HG03520 (cell line): Measurements from ENCODE around the gene MYO9B.
"Not testable (repeated sequence)": the region's sequence is repeated elsewhere in the genome, so short reads cannot be mapped to it uniquely, and the experiment has no call there.

ENCODE experiments used
- ATAC-seq: cut with Tn5 transposase; IDR thresholded peaks from one replicate; pipeline ENCODE4 v1.9.1; 2021; ENCODE audit warnings: mild to moderate bottlenecking, moderate library complexity; ENCODE audit not compliant: unreplicated experiment

The MYO9B gene

DNA sequence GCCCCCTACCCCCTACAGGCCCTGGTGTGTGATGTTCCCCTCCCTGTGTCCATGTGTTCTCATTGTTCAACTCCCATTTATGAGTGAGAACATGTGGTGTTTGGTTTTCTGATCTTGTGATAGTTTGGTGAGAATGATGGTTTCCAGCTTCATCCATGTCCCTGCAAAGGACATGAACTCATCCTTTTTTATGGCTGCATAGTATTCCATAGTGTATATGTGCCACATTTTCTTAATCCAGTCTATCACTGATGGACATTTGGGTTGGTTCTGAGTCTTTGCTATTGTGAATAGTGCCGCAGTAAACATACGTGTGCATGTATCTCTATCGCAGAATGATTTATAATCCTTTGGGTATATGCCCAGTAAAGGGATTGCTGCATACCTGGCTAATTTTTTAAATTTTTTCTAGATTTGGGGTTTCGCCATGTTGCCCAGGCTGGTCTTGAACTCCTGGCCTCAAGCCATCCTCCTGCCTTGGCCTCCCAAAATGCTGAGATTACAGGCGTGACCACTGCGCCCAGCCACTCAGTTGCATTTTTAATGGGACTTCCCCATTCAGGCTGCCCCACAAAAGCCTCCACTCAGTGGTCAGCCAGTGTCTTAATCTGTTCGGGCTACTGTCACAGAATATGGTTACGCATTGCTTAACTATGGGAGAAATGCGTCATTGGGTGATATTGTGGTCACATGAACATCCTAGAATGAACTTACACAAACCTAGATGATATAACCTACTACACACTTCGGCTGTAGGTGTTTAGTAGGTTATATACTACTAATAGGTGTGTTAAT, 62.7 kb downstream of the MYO9B start:
- ATAC-seq = not testable (repeated sequence)

DNA sequence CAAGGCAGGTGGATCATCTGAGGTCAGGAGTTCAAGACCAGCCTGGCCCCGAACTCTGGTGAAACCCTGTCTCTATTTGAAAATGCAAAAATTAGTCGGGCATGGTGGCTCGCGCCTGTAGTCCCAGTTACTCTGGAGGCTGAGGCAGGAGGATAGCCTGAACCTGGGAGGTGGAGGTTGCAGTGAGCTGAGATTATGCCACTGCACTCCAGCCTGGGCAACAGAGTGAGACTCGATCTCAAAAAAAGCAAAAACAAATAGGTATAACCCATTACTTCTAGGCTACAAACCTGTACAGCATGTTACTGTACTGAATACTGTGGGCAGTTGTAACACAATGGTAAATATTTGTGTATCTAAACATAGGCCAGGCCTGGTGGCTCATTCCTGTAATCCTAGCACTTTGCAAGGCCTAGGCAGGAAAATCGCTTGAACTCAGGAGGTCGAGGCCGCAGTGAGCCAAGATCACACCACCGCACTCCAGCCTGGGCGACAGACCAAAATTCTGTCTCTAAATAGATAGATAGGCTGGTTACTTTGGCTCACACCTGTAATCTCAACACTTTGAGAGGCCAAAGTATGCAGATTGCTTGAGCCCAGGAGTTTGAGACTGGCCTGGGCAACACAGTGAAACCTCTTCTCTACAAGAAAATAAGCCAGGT, 63.5 kb downstream of the MYO9B start:
- no peak for ATAC-seq

DNA sequence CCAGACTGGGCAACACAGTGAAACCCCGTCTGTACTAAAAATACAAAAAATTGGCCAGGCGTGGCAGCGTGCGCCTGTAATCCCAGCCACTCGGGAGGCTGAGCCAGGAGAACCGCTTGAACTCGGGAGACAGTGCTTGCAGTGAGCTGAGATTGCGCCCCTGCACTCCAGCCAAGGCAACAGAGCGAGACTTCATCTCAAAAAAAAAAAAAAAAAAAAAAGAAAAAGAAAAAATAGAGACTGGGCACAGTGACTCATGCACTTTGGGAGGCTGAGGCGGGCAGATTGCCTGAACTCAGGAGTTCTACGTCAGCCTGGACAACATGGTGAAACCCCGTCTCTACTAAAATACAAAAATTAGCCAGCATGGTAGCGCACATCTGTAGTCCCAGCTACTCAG, 69.2 kb downstream of the MYO9B start:
- not testable (repeated sequence) for ATAC-seq

DNA sequence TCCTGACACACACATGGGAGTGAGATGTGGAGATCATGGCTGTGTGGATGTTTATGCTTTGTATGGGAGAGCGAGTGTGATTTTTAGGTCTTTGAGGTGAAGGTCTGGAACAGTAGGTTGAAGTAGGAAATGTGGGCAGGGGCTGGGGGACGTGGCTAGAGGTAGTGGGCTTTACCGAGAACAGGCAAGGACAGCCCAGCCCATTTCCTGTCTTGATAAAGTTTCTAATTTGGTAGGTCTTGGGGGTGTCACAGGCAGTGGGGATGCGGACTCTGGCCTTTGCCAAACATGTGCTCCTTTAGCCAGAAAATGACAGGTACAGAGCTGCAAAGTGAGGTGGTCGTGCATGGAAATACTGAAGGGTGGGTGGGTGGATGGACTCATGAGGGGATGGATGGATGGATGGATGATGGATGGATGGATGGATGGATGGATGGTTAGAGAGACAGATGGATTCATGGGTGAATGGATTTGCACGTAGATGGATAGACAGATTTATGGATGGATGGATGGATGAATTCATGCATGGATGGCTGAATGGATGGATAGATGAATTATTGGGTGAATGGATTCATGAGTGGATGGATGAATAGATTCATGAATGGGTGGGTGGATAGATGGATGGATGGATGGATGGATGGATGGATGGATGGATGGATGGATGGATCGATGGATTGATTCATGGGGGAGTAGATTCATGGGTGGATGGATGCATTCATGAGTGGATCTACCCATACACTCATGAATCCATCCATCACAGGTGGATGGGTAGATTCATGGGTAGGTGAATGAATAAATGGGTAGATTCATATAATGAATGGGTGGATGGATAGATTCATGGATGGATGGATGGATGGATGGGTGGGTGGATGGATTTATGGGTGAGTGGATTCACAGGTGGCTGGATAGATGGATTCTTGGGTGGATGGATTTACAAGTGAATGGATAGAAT, 70.2 kb downstream of the MYO9B start:
- ATAC-seq = no peak

DNA sequence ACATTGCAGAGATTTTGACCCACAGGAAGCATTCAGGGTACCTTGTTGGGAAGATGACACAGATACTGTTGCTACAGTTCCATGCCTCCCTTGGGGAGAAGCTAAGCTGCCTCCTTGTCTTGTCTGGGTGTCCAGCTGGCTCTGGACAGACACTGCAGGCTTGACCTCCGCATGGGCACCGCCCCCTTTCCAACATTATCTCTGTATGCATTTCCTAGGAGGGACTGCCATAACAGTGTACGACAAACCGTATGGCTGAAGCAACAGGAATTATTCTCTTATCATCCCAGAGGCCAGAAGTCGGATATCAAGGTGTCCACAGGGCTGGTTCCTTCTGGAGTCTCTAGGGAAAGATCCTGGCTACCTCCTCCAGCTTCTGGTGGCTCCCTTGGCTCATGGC, 72.6 kb downstream of the MYO9B start:
- no peak for ATAC-seq

DNA sequence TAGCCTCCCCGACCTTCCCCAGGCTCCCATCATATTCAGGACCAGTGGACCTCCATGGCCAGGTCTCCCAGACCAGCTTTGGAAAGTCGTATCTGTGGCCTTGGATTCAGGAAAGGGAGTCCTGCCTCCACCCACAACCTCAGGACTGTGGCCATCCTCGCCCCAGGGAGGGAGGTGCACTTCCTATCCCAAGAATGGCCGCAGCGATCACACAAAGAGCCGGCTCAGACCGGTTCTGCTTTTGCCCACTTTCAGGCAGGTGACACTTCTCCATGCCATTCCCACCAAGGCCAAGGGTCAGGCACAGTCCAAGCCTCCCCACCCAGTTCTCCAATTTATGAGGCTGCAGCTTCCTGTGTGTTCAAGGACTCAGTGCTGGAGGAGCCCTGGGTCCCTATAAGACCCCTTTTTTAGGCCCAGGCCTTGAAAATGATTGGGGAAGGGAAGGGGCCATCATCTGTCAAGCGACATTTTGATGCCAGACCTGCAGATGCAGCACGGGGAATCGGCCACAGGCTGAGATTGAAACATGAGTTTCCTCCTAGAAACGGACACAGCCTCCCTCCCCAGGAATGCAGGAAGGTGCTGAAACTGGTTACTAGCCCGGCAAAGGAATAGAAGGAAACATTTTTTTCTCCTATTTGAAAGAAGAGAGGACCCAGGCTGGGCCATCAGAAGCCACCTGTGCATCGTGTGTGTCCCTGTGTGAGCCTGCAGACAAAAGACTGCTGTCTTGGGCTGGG, 74.0 kb downstream of the MYO9B start:
- no peak for ATAC-seq

DNA sequence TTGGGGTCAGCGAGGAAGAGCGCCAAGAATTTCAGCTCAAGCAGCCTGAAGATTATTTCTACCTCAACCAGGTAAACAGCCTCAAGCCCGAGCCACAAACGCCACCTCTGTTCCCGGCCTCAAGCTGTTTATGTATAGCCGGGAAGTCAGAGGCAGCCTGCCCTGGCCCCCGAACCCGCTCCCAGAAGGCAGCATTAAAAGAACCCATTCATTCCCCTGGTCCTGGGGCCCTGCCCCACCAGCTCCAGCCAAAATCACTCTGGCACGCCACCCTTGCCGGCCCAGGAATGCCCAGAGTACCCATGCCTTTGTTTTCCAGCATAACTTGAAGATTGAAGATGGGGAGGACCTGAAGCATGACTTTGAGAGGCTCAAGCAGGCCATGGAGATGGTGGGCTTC, 78.4 kb downstream of the MYO9B start:
- ATAC-seq = no peak

DNA sequence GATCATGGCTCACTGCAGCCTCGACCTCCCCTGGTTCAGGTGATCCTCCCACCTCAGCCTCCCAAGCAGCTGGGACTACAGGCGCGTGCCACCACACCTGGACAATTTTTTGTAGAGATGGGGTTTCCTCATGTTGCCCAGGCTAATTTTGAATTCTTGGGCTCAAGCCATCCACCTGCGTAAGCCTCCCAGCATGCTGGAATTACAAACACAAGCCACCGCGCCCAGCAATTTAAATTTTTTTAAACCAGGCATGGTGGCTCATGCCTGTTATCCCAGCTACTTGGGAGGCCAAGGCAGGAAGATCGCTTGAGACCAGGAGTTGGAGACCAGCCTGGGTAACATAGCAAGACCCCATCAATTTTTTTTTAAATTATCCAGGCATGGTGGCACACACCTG, 79.7 kb downstream of the MYO9B start:
- ATAC-seq = no peak

DNA sequence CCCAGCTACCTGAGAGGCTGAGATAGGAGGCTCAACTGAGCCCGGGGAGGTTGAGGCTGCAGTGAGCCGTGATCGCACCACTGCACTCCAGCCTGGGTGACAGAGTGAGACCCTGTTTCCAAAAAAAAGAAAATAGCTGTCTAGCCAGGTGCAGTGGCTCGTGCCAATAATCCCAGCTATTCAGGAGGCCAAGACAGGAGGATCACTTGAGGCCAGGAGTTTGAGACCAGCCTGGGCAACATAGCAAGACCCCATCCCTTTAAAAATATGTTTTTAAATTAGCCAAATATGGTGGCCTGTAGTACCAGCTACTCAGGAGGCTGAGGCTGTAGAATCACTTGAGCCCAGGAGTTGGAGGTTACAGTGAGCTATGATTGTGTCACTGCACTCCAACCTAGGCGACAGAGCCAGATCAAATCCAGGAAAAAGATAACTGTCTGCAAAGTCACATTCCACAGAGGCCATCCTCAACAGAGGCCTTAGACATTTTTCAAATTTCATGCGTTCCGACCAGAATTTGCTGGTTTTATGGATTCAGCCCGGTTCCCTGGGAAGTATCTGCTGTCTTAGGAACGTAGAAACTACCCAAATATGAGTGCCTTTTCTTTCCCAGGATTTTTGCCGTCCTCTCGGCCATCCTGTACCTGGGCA, 80.8 kb downstream of the MYO9B start:
- ATAC-seq = no peak

DNA sequence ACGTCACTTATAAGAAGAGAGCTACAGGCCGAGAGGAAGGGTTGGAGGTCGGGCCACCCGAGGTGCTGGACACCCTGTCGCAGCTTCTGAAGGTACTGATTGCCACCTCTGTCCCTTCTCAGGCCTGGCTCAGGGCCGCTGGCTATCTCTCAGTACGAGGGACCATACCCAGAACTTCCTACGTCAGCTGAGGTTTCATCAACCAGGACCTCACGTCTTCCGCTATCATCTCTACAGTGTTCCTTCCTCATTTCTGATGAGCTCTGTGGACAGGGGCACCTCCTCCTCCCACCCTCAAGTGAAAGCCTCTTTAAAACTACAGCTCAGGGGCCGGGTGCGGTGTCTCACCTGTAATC, 81.3 kb downstream of the MYO9B start:
- ATAC-seq = no peak

DNA sequence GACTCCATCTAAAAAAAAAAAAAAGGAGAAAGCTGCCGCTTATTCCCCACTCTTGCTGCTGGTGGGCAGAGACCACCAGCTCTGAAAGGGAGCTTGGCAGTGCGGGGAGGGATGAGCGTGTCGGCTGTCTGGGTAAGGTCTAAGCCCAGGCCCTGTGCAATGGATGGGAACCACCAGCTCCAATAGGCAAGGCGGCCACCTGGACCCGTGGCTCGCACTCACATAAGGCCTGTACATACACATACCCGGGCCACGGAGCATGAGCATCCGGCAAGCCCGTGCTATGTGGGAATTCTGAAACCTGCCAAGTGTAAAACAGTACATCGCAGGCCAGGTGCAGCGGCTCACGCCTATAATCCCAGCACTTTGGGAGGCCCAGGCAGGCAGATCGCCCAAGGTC, 83.0 kb downstream of the MYO9B start:
- no peak for ATAC-seq

DNA sequence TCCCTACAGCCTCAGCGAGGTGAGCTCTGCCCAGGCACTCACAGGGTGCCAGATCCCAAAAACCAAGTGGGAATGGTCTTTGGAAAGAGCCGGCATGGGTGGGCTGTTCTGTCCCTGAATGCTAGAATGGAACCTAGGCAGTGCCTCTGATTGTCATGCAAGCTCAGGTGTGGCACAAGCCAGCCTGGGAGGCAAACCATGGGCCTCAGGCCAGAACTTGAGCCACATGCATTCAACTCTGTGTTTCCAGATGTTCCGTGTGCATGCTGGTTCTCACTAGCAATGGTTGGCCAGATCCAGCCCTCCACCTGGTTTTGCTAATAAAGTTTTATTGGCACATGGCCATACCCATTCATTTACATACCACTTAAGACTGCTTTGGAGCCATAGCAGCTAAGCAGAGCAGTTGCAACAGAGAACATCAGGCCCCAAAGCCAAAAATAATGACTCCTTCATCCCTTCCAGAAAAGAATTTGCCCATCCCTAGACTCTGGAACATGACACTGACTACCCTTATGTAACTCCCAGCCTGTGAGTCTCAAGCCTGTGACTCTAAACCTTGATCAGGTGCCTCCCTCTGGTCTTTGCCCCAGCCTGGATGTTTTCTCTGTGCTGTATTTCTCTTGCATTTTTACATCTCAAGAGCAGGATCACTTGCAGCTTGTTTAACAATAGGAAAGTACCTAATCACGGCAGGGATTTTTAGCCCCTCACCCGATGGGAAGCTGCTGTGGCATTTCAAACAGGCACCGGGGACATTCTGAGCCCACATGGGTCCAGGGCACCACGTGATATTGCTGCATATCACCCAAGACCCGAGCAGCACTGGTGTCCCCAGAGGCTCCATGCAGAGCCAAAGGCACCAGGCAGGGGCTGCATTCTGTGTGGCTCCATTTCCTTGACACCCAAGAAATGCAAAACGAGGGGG, 84.2 kb downstream of the MYO9B start:
- ATAC-seq = no peak

DNA sequence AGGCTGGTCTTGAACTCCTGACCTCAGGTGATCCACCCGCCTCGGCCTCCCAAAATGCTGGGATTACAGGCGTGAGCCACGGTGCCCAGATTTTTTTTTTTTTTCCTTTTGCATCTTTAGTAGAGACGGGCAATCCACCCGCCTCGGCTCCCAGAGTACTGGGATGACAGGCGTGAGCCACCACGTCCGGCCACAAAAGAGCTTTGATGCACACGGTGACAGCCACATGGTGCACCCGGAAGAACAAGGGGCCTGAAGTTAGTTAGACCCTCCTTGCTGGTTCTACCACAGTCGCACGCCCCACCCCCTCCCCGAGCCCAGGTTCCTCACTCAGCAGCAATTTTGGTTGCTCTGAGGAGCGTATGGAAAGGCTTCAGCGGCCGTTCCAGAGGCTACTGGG, 85.3 kb downstream of the MYO9B start:
- ATAC-seq = no peak

DNA sequence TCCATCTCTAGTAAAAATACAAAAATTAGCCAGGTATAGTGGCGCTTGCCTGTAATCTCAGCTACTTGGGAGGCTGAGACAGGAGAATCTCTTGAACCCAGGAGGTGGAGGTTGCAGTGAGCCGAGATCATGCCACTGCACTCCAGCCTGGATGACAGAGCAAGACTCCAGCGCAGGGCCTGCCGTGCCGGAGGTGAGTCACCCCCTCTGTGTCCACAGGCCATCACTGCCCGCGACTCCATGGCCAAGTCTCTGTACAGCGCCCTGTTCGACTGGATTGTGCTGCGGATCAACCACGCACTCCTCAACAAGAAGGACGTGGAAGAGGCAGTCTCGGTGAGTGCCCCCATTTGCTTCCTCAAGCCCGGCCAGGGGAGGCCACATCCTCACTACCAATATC, 86.6 kb downstream of the MYO9B start:
- not testable (repeated sequence) for ATAC-seq

DNA sequence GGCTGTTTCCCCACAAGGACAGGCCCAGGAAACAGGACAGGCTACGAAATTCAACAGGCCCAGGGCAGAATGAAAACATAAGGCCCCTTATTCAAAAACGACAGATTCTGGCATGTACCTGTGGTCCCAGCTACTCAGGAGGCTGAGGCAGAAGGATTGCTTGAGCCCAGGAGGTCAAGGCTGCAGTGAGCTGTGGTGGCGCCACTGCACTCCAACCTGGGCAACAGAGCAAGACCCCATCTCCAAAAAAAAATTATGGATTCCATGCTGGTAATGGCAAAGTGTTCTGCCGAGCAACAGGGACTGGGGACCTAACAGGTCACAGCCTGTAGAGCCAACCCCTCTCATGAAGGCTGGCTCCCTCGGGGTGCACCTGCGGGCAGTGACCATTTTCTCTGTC, 87.0 kb downstream of the MYO9B start:
- ATAC-seq = no peak

DNA sequence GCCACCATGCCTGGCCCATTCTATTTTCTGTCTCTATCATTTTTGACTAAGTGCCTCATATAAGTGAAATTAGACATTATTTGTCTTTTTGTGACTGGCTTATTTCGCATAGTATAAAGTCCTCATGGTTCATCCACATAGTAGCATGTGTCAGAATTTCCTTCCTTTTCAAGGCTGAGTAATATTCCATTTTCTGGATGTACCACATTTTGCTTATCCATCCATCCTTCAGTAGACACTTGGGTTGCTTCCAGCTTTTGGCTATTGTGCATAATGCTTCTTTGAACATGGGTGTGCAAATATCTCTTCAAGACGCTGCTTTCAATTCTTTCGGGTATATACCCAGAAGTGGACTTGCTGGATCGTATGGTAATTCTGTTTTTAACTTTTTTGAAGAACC, 88.1 kb downstream of the MYO9B start:
- no peak for ATAC-seq

DNA sequence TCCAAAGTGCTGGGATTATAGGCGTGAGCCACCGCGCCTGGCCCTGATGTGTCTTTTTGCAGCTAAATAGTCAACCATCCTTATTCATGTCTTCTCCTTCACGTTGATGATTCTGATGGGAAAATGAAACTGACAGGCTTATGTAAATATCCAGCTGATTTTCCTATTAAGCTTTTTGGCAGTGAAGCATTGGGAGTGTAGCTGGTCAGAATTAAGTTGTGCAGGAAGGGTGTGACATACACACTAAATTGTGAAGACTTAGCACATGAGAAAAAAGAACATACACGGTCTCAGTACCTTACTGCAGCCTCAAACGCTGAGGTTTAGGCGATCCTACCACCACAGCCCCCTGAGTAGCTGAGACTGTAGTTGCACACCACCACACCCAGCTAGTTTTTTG, 89.1 kb downstream of the MYO9B start:
- ATAC-seq = no peak

DNA sequence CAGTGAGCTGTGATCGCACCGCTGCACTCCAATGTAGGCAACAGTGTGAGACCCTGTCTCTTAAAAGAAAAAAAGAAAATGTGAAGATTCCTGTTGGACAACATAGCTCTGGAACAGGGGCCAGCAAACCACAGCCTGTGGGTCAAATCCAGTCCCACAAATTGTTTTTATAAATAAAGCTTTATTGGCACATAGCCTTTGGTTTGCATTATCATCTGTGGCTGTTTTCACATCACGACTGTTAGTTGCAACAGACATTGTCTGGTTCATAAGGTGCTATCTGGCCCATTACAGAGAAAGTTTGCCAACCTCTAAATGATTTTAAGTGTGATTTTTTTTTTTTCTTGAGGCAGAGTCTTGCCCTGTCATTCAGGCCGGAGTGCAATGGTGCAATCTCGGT, 90.1 kb downstream of the MYO9B start:
- no peak for ATAC-seq

DNA sequence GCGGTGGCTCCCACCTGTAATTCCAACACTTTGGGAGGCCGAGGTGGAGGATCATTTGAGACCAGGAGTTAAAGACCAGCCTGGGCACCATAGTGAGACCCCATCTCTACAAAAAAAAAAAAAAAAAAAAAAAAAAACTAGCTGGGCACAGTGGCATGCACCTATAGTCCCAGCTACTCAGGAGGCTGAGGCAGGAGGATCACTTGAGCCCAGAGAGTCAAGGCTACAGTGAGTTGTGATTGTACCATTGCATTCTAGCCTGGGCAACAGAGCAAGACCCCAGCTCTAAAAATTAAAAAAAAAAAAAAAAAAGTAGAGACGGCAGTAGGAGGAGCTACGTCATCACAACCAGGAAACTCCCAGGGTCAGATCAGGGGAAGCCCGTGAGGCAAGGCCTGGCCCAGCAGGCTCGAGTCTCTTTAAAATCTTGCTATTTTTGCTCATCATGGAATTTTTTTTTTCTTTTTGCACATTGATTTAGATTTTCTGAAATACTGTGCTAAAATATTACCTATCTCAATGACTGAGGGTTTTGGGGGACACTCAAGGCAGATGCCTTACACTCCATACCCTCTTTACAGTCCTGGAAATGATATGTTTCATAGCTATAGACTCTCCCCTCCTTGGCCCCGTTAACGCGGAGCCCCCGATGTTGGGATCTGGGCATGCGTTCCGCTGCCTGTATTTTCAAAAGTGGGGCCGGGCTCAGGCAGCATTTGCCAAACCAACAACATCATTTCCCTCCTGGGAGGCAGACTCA, 95.1 kb downstream of the MYO9B start:
- ATAC-seq = no peak
